GM21619 (cell line): ENCODE measurements around the gene ATP6V1D.
"Not testable (repeated sequence)": the region's sequence is repeated elsewhere in the genome, so short reads cannot be mapped to it uniquely, and the experiment has no call there.

ENCODE experiments used
- ATAC-seq: cut with Tn5 transposase; IDR thresholded peaks from one replicate; pipeline ENCODE4 v1.9.1; 2021; ENCODE audit not compliant: unreplicated experiment

ATP6V1D gene

GRCh38 chr14:67371247-67372148 is 11.9 kb upstream of the ATP6V1D start:
- no peak for ATAC-seq

GRCh38 chr14:67370830-67371229 is 11.2 kb upstream of the ATP6V1D start:
- no peak for ATAC-seq

- ATAC-seq = no peak
Measured at GRCh38 chr14:67365476-67365875, 5.9 kb upstream of the ATP6V1D start.

- peak; percentile 17 for ATAC-seq
Measured at GRCh38 chr14:67360470-67361206, 1.0 kb upstream of the ATP6V1D start.

- ATAC-seq = peak; percentile 4
Measured at GRCh38 chr14:67358924-67359774, 455 bp downstream of the ATP6V1D start.

- no peak for ATAC-seq
Measured at GRCh38 chr14:67357969-67358354, 1.6 kb downstream of the ATP6V1D start.

GRCh38 chr14:67357186-67357968 is 2.2 kb downstream of the ATP6V1D start:
- no peak for ATAC-seq

GRCh38 chr14:67352055-67352454 is 7.5 kb downstream of the ATP6V1D start:
- no peak for ATAC-seq

GRCh38 chr14:67345583-67345982 is 14.0 kb downstream of the ATP6V1D start:
- no peak for ATAC-seq

GRCh38 chr14:67343601-67344230 is 15.9 kb downstream of the ATP6V1D start:
- ATAC-seq = no peak

- ATAC-seq = not testable (repeated sequence)
Measured at GRCh38 chr14:67341231-67341630, 18.4 kb downstream of the ATP6V1D start.

- no peak for ATAC-seq
Measured at GRCh38 chr14:67335781-67336180, 23.8 kb downstream of the ATP6V1D start.

- no peak for ATAC-seq
Measured at GRCh38 chr14:67332468-67332867, 27.1 kb downstream of the ATP6V1D start.

GRCh38 chr14:67331368-67332125 is 28.1 kb downstream of the ATP6V1D start:
- no peak for ATAC-seq

GRCh38 chr14:67329666-67330065 is 29.9 kb downstream of the ATP6V1D start:
- not testable (repeated sequence) for ATAC-seq

GRCh38 chr14:67319142-67319541 is 40.5 kb downstream of the ATP6V1D start:
- no peak for ATAC-seq

GRCh38 chr14:67317822-67318221 is 41.8 kb downstream of the ATP6V1D start:
- ATAC-seq = no peak

- no peak for ATAC-seq
Measured at GRCh38 chr14:67313153-67313552, 46.5 kb downstream of the ATP6V1D start.

- ATAC-seq = no peak
Measured at GRCh38 chr14:67311868-67312267, 47.7 kb downstream of the ATP6V1D start.
